GM12891 (cell line): Measurements from ENCODE around the gene SMC6. TPM values are rescaled to one million over a fixed set of nuclear protein-coding genes. Genes with fewer than 3 reads are reported as not detected.

Experiments
- DNase-seq: peaks from one replicate; pipeline ENCODE4 v3.0.0; 2011; ENCODE audit warnings: low spot score; ENCODE audit not compliant: insufficient read length
- FAIRE-seq: peaks from 2 replicates; lab custom pipeline; 2011; peaks lifted over from hg19 to GRCh38; lab: Jason Lieb, UNC
- PAX5 ChIP-seq: IDR thresholded peaks from 2 replicates; pipeline ENCODE4 v1.6.1; 2011; ENCODE audit warnings: low read length, moderate library complexity, mild to moderate bottlenecking; ENCODE audit not compliant: insufficient read depth, severe bottlenecking
- POLR2A ChIP-seq: IDR thresholded peaks from 2 replicates; pipeline ENCODE4 v1.6.1; 2011; ENCODE audit warnings: low read depth, low read length, control low read depth
- POLR2AphosphoS5 ChIP-seq: IDR thresholded peaks from 2 replicates; pipeline ENCODE4 v1.6.1; 2011; ENCODE audit warnings: low read depth, low read length, control low read depth
- POU2F2 ChIP-seq: IDR thresholded peaks from 2 replicates; pipeline ENCODE4 v1.6.1; 2011; ENCODE audit warnings: low read depth, mild to moderate bottlenecking, control low read depth, low read length, moderate library complexity
- SPI1 ChIP-seq: IDR thresholded peaks from 2 replicates; pipeline ENCODE4 v1.6.1; 2011; ENCODE audit warnings: low read depth, low read length, control low read depth
- TAF1 ChIP-seq: IDR thresholded peaks from 2 replicates; pipeline ENCODE4 v1.6.1; 2011; ENCODE audit warnings: low read depth, low read length, control low read depth
- polyA plus RNA-seq: library from polyadenylated mRNA; unstranded; fragments of >200 nt; gene quantifications from one replicate; pipeline ENCODE4 v1.2.1, GENCODE V29; 2012; ENCODE audit warnings: low read depth, missing spikeins, inconsistent platforms; ENCODE audit not compliant: missing spikeins

Gene SMC6
- 15.9 TPM for polyA plus RNA-seq

- FAIRE-seq (peak; percentile 87), DNase-seq (peak; percentile 78)
These were observed at the start of gene SMC6, which contains the start of gene GEN1 for GRCh38 chr2:17753803-17754663. Gene SMC6, minus strand, starts transcription at chr2:17753810. Its CDS starts 7,864 bp downstream, at chr2:17745946. Gene GEN1, plus strand, starts transcription at chr2:17754138. Its CDS starts 5,806 bp downstream, at chr2:17759944.

GRCh38 chr2:17800693-17801458 is 47.3 kb upstream of the SMC6 start:
- no peak for FAIRE-seq

More at GRCh38 chr2:17753803-17754663, at the start of gene SMC6, which contains the start of gene GEN1:
- TF ChIP-seq POU2F2 (peak; percentile 58; the same call in 1 of the 2 replicates), SPI1 (no peak), POLR2A (peak; percentile 22; the same call in 1 of the 2 replicates)

GRCh38 chr2:17800219-17800618 is 46.6 kb upstream of the SMC6 start:
- DNase-seq (no peak), FAIRE-seq (peak; percentile 47)
- TF ChIP-seq PAX5 (no peak), TAF1 (no peak), POLR2AphosphoS5 (no peak), POLR2A (no peak), POU2F2 (no peak), SPI1 (no peak)

More at GRCh38 chr2:17800693-17801458, 47.3 kb upstream of the SMC6 start:
- TF ChIP-seq PAX5 (no peak), POLR2A (no peak), POLR2AphosphoS5 (no peak)
- DNase-seq, result no peak

GRCh38 chr2:17799301-17800120 is 45.9 kb upstream of the SMC6 start:
- peak; percentile 33 for FAIRE-seq
- TF ChIP-seq SPI1 (no peak), POLR2AphosphoS5 (no peak), TAF1 (no peak), PAX5 (no peak), POU2F2 (no peak), POLR2A (no peak)

GRCh38 chr2:17798338-17798737 is 44.7 kb upstream of the SMC6 start:
- TF ChIP-seq POLR2A (no peak), TAF1 (no peak), PAX5 (no peak), POU2F2 (no peak), SPI1 (no peak), POLR2AphosphoS5 (no peak)
- DNase-seq, result no peak
- FAIRE-seq, result no peak

More at GRCh38 chr2:17799301-17800120, 45.9 kb upstream of the SMC6 start:
- no peak for DNase-seq

- TF ChIP-seq POLR2A, result no peak
- FAIRE-seq (no peak), DNase-seq (no peak)
These were observed 41.7 kb upstream of the SMC6 start for GRCh38 chr2:17795309-17795708.

GRCh38 chr2:17793803-17794354 is 40.3 kb upstream of the SMC6 start:
- peak; percentile 52 for FAIRE-seq
- no peak for DNase-seq
- TF ChIP-seq SPI1, result no peak
- TF ChIP-seq TAF1, result no peak
- no peak for TF ChIP-seq POLR2A
- TF ChIP-seq PAX5, result no peak
- no peak for TF ChIP-seq POLR2AphosphoS5
- TF ChIP-seq POU2F2, result no peak

GRCh38 chr2:17793296-17793695 is 39.7 kb upstream of the SMC6 start:
- FAIRE-seq, result no peak
- no peak for DNase-seq
- TF ChIP-seq SPI1 (no peak), TAF1 (no peak)

GRCh38 chr2:17792515-17792914 is 38.9 kb upstream of the SMC6 start:
- TF ChIP-seq POLR2AphosphoS5 (no peak), POU2F2 (no peak), SPI1 (no peak), TAF1 (no peak)
- FAIRE-seq, result no peak
- DNase-seq, result no peak
